HepG2 (cell line): ENCODE results near the gene SLC35A3.

Experiments
- ATF3 ChIP-seq: sonication (generic); formaldehyde crosslinking; IDR thresholded peaks from 2 replicates; pipeline ENCODE4 v1.4.0; 2020; ENCODE audit warnings: missing genetic modification reagents
- ZMYM3 ChIP-seq: sonication (generic); formaldehyde crosslinking; IDR thresholded peaks from 2 replicates; pipeline ENCODE4 v1.5.1; 2020; ENCODE audit warnings: mild to moderate bottlenecking, missing genetic modification reagents

- TF ChIP-seq ZMYM3 (CRISPR knock-in tag), result no peak
- TF ChIP-seq ATF3, result no peak
These were observed 106.9 kb downstream of the SLC35A3 start for GRCh38 chr1:100076744-100077143.
